Keratinocyte (primary cell): ENCODE results near the gene SSX2IP. TPM values are rescaled to one million over a fixed set of nuclear protein-coding genes. Genes with fewer than 3 reads are reported as not detected.

Experiments
- DNase-seq: peaks from one replicate; pipeline ENCODE4 v3.0.0-alpha.2; 2011; ENCODE audit warnings: low read depth, missing footprints, low spot score
- FAIRE-seq: peaks from 2 replicates; lab custom pipeline; 2011; peaks lifted over from hg19 to GRCh38; lab: Jason Lieb, UNC
- H2AFZ ChIP-seq: 2 replicates; pipeline ENCODE4 v1.6.0; 2012; ENCODE audit warnings: low read length, control low read depth, inconsistent platforms; ENCODE audit not compliant: control insufficient read depth
- H3K27ac ChIP-seq: 2 replicates; pipeline ENCODE4 v1.5.1; 2011; ENCODE audit warnings: low read length; ENCODE audit not compliant: control insufficient read depth, insufficient read depth
- H3K27me3 ChIP-seq: 3 replicates; pipeline ENCODE4 v1.6.0; 2011; ENCODE audit warnings: low read length; ENCODE audit not compliant: control insufficient read depth, insufficient read depth; ENCODE audit errors: extremely low read depth
- H3K36me3 ChIP-seq, 2 experiments: 2 replicates in 1 of 2; 3 replicates in 1 of 2; pipeline ENCODE4 v1.5.1; 2011; ENCODE audit warnings: low read length in 2 of 2, mild to moderate bottlenecking in 1 of 2; ENCODE audit not compliant: control insufficient read depth in 2 of 2, insufficient read depth in 2 of 2; ENCODE audit errors: extremely low read depth in 1 of 2
- H3K4me1 ChIP-seq: 3 replicates; pipeline ENCODE4 v1.5.1; 2011; ENCODE audit warnings: low read length; ENCODE audit not compliant: control insufficient read depth, insufficient read depth; ENCODE audit errors: extremely low read depth
- H3K4me2 ChIP-seq: 3 replicates; pipeline ENCODE4 v1.6.0; 2011; ENCODE audit warnings: low read depth, low read length; ENCODE audit not compliant: control insufficient read depth, insufficient read depth; ENCODE audit errors: extremely low read depth
- H3K4me3 ChIP-seq, 3 experiments: fragments of 200-600 bp in 1 of 3; sonication (generic) in 1 of 3; 2 replicates in 2 of 3; 3 replicates in 1 of 3; pipeline ENCODE4 v1.5.1; 2011 to 2016; ENCODE audit warnings: low read length in 3 of 3, mild to moderate bottlenecking in 3 of 3, control low read depth in 2 of 3, inconsistent platforms in 1 of 3, low read depth in 1 of 3, mixed read lengths in 1 of 3, mixed run types in 1 of 3, moderate library complexity in 1 of 3; ENCODE audit not compliant: control insufficient read depth in 2 of 3, insufficient read depth in 2 of 3; ENCODE audit errors: extremely low read depth in 1 of 3
- H3K79me2 ChIP-seq: 2 replicates; pipeline ENCODE4 v1.6.0; 2012; ENCODE audit warnings: low read length; ENCODE audit not compliant: control insufficient read depth, insufficient read depth
- H3K9ac ChIP-seq: 3 replicates; pipeline ENCODE4 v1.6.0; 2011; ENCODE audit warnings: low read length; ENCODE audit not compliant: control insufficient read depth, insufficient read depth; ENCODE audit errors: extremely low read depth
- H3K9me1 ChIP-seq: 3 replicates; pipeline ENCODE4 v1.6.0; 2011; ENCODE audit warnings: low read length; ENCODE audit not compliant: control insufficient read depth, insufficient read depth; ENCODE audit errors: extremely low read depth
- H3K9me3 ChIP-seq: 2 replicates; pipeline ENCODE4 v1.5.1; 2012; ENCODE audit warnings: low read depth, low read length; ENCODE audit not compliant: control insufficient read depth
- H4K20me1 ChIP-seq: 3 replicates; pipeline ENCODE4 v1.6.0; 2011; ENCODE audit warnings: low read length; ENCODE audit not compliant: control insufficient read depth, insufficient read depth; ENCODE audit errors: extremely low read depth
- CTCF ChIP-seq, 3 experiments: IDR thresholded peaks in 1 of 3; conservative IDR thresholded peaks in 1 of 3; optimal IDR thresholded peaks in 1 of 3; 2 replicates in 2 of 3; 3 replicates in 1 of 3; pipeline versions ENCODE3 to v1.5.1; 2011; ENCODE audit warnings: low read length in 3 of 3, mild to moderate bottlenecking in 3 of 3, moderate library complexity in 2 of 3, control low read depth in 1 of 3, inconsistent platforms in 1 of 3; ENCODE audit not compliant: insufficient read depth in 2 of 3; ENCODE audit errors: extremely low read depth in 1 of 3
- EZH2 ChIP-seq: IDR thresholded peaks from one replicate; pipeline ENCODE4 v1.6.1; 2012; ENCODE audit warnings: inconsistent platforms, mild to moderate bottlenecking, low read length, moderate library complexity
- dilution Hi-C: fragments of 300-500 bp; cut with MboI; formaldehyde crosslinking; loops from one replicate; pipeline ENCODE4 v1.7.0; 2020; ENCODE audit warnings: low sequenced_read_pairs; ENCODE audit not compliant: extremely low pct_ligation_motif_present
- polyA plus RNA-seq, 5 experiments: library from polyadenylated mRNA; depleted of rRNA in 3 of 5; stranded (reverse) in 3 of 5; stranded (forward) in 1 of 5; unstranded in 1 of 5; fragments of >200 nt; gene quantifications; 1 replicate in 1 of 5; 2 replicates in 3 of 5; 3 replicates in 1 of 5; pipeline versions ENCODE4 v1.2.1 to v1.2.3, GENCODE V29; 2011 to 2012; ENCODE audit warnings: missing spikeins in 2 of 5, low read depth in 1 of 5, low replicate concordance in 1 of 5

SSX2IP gene
- polyA plus RNA-seq, 1 donor (not counting 4 experiments of a cell fraction or from before 2014, with no cell fraction given): 13.0 TPM

- no peaks in the 10 kb centered on the region for H4K20me1 ChIP-seq
- FAIRE-seq (no peak), DNase-seq (no peak)
- H2AFZ ChIP-seq: no peak overlapping the region
- no peaks in the 10 kb centered on the region for H3K79me2 ChIP-seq
- no peak for TF ChIP-seq CTCF (optimal IDR thresholded peaks at IDR 0.05 in 1 of 3, IDR thresholded peaks at IDR 0.05 in 1 of 3, conservative IDR thresholded peaks at IDR 0.05 in 1 of 3; ENCODE audit: extremely low read depth in 1 of 3, insufficient read depth in 2 of 3, low read length in 3 of 3)
- TF ChIP-seq EZH2: no peak
- H3K36me3 ChIP-seq: no peaks in the 10 kb centered on the region
- no peak overlapping the region for H3K27ac ChIP-seq
- no peak overlapping the region for H3K4me2 ChIP-seq
- no peaks in the 10 kb centered on the region for H3K27me3 ChIP-seq
- no peaks in the 10 kb centered on the region for H3K9me1 ChIP-seq
- H3K9me3 ChIP-seq: no peaks in the 10 kb centered on the region
- dilution Hi-C loops: no loop called here
- no peak overlapping the region for H3K9ac ChIP-seq
- H3K4me1 ChIP-seq: peaks cover 6% of the 10 kb centered on the region
- no peak overlapping the region for H3K4me3 ChIP-seq
Measured at GRCh38 chr1:84644472-84644871, 45.8 kb downstream of the SSX2IP start.

GRCh38 chr1:84643183-84643582 lies 47.1 kb downstream of the SSX2IP start:
- no peaks in the 10 kb centered on the region for H3K27me3 ChIP-seq
- dilution Hi-C loops: no loop called here
- DNase-seq (no peak), FAIRE-seq (no peak)
- no peaks in the 10 kb centered on the region for H3K9me3 ChIP-seq
- no peak overlapping the region for H3K27ac ChIP-seq
- H4K20me1 ChIP-seq: no peaks in the 10 kb centered on the region
- H3K9me1 ChIP-seq: no peaks in the 10 kb centered on the region
- no peaks in the 10 kb centered on the region for H3K36me3 ChIP-seq
- H3K4me2 ChIP-seq: no peak overlapping the region
- TF ChIP-seq EZH2 (no peak), CTCF (optimal IDR thresholded peaks at IDR 0.05 in 1 of 3, IDR thresholded peaks at IDR 0.05 in 1 of 3, conservative IDR thresholded peaks at IDR 0.05 in 1 of 3; ENCODE audit: extremely low read depth in 1 of 3, insufficient read depth in 2 of 3, low read length in 3 of 3) (no peak)
- H3K4me3 ChIP-seq: no peak overlapping the region
- no peaks in the 10 kb centered on the region for H3K79me2 ChIP-seq
- no peak overlapping the region for H3K9ac ChIP-seq
- H2AFZ ChIP-seq: no peak overlapping the region
- peaks cover 6% of the 10 kb centered on the region for H3K4me1 ChIP-seq
